NCI-H1436 treated with DMSO at 0.1 percent for 48 hours (cell line): ENCODE results near the gene VSIR.

Experiments used
- DNase-seq: peaks from one replicate; lab custom pipeline; 2025; lab: John Stamatoyannopoulos, UW

Gene VSIR

GRCh38 chr10:71806704-71807556 is 33.6 kb upstream of the VSIR start:
- no peak for DNase-seq

- DNase-seq = no peak
These were observed 32.7 kb upstream of the VSIR start for GRCh38 chr10:71805776-71806703.

- DNase-seq = no peak
These were observed 30.8 kb upstream of the VSIR start for GRCh38 chr10:71804077-71804476.

DNA sequence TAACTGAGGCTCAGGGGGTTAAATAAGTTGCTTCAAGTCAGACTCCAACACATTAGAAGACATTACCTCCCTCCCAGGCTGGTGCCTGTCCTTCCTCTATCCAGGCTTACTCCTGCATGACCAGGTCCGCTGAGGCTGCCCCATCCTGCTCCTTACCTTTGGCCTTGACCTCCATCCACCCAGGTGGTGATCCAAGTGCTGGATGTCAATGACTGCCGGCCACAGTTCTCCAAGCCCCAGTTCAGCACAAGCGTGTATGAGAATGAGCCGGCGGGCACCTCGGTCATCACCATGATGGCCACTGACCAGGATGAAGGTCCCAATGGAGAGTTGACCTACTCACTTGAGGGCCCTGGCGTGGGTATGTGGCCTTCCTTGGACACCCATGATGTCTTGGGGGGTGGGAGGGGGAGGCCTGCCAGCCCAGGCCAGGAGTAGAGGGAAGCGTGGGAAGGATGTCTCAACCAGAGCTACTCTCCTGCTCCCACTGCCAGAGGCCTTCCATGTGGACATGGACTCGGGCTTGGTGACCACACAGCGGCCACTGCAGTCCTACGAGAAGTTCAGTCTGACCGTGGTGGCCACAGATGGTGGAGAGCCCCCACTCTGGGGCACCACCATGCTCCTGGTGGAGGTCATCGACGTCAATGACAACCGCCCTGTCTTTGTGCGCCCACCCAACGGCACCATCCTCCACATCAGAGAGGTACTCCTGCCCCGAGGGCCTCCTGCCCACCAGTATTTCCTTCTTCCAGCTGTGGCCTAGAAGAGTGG is 29.6 kb upstream of the VSIR start:
- no peak for DNase-seq

DNA sequence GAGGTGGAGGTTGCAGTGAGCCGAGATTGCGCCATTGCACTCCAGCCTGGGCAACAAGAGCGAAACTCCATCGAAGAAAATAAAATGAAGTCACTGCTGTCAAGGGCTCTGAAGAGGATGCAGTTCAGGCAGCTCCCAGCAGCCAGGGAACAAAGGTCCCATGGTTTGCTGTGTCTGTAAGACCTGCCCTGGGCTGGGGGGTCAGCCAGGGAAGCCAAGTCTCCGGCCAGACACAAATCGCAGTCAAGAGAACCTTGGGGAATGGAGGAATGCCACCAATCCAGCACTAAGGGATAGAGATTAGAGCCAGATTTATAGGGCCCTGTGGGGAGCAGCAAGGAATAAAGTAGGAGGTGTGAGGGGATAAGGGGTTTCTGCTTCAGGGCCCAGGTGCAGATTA is 28.9 kb upstream of the VSIR start:
- DNase-seq = no peak

- no peak for DNase-seq
These were observed 28.0 kb upstream of the VSIR start for GRCh38 chr10:71801361-71801760.

DNA sequence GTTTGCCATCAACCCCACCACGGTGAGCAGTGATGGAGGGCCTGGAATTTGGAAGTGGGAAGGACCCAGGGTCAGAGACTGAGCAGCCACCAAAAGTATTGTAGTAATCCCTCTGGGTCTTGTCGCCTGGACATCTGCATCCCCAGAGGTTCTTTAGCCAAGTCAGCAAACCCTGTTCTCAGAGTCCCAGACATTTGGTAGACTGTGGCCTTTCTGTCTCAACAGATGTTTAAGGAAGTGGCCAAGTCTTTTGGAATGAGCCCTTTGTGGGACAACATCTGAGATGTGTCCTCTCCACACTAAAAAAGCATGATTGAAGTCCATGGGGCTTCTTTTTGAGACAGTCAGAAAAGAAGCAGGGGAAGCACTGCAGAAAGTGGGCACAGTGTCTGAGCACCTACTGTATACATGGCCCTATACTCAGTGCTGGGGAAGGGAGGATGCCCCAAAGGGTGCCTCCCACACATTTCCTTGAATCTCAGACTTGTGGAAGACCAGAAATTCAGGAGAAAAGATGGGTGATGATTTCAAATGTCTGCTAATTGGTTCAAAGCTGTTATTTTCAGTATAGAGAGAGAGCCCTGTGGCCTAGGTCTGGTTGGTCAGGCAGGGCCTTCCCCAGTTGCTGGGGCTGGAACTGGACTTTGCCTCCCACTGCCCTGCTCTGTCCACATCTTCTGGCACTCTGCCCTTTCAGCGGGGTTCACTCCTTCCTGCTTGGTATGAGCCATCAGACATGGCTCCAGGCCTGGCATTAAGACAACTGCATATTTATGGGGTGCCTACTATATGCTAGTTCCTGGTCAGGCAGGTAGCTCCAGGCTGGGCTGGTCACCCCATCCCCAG is 26.5 kb upstream of the VSIR start:
- DNase-seq = no peak

GRCh38 chr10:71799112-71799511 is 25.8 kb upstream of the VSIR start:
- DNase-seq = no peak

- DNase-seq = no peak
These were observed 24.9 kb upstream of the VSIR start for GRCh38 chr10:71798308-71798624.

DNA sequence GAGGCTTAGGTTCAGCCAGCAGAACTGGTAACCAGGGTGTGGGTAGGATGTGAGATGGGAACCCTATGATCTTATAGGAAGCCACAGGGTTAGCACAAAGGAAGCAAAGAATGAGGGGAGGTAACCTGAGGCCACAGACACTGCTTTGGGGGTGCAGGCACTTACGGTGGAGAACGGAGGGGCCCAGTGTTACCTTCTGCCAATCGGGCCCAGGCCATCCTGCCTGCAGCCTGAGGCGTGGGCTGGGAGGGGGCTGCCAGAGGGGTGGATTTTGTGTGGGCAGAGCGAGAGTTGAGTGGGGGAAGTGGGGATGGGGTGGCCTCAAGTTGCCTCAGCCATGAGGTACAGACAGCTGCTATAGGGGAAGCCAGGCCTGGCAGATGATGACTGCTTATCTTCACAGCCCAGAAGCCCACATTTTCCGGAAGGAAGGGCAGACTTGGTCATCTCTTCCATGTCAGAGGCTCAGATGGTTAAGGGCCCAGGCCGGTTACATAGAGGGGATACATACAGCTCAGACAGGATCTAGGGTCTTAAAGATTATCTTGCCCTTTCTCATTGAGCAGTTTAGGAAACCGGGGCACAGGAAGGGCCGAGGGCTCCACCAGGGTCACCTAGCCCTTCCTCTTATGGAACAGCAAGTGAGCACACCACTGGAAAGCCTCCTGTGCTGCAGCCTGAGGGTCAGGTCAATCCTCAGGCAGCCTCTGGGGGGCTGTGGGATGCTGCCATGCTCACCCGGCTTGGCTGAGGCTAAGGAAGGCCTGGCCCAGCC is 24.4 kb upstream of the VSIR start:
- no peak for DNase-seq

DNA sequence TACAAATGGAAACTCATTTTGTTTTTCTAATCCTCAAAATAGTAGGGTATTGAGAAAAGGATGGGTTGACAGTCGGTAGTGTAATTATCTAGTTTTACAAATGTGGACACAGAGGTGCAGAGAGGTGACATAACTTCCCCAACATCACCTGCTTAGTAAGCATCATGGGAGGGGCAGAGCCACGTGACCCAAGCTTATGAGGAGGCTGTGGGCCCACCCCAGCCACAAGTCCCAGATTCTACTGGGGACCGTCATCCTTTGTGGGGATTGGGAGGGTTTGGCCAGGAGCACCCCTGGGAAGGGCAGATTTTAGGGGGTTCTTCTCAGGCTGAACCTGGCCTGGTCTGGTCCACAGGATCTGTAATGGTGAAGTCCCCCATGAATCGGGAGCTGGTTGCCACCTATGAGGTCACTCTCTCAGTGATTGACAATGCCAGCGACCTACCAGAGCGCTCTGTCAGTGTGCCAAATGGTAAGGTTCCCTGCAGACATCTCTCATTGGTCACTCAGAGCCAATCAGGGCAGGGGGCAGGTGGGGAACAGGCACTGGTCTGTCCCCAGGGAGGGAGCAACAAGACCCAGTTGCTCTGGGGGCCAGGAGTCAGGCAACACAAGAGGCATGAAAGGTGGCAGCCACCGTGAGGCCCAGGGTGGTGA is 23.6 kb upstream of the VSIR start:
- no peak for DNase-seq

- DNase-seq = no peak
These were observed 21.9 kb upstream of the VSIR start for GRCh38 chr10:71795248-71795647.

- DNase-seq = no peak
These were observed 17.6 kb upstream of the VSIR start for GRCh38 chr10:71790749-71791440.

GRCh38 chr10:71789871-71790270 is 16.6 kb upstream of the VSIR start:
- no peak for DNase-seq

DNA sequence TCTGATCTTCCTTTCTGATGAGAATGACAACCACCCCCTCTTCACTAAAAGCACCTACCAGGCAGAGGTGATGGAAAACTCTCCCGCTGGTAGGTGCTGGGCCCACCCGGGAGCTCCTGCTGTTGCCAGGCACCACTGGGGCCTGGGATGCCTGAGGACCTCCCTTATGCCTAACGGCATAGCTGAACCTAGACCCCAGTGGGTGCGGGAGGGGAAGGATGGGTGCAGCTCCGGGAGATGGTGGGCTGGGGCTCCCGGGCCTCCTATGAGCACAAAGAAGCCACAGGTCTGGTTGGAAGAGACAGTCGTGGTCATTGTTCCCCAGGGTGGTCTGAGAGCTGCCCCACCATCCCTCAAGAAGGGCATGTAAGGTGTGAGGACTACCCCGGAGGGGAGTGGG is 15.6 kb upstream of the VSIR start:
- no peak for DNase-seq

GRCh38 chr10:71784679-71785272 is 11.5 kb upstream of the VSIR start:
- DNase-seq = no peak

DNA sequence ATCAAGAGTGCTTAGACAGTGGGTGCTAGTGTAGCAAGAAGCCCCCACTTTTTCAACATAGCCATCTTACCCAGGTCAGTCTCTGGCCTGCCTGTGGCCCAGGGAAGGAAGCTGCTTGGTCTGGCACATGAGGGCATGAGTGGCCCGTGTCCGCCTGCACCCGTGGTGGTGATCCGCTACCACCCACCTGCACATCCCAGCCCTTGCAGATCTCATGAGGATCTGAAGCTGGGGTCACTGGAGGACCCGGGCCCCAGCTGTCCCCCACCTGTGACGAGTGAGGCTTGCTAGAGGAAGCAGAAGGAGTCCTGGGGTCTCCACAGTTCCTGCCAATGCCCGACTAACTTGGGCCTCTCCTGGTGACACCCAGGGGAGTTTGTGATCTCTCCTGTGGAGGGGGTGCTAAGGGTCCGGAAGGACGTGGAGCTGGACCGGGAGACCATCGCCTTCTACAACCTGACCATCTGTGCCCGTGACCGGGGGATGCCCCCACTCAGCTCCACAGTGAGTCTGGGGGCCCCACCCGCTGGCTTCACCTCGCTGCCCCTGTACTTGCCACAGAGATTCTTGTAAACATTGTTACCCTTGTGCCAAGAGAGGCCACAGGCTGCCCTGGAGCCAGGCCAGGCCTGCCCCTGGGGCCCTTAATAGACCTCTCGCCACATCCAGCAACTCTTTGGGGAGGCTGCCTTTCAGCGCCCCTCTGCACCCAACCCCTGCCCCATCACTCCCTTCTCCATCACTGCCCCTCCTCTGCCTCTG is 10.8 kb upstream of the VSIR start:
- DNase-seq = no peak

GRCh38 chr10:71782917-71783490 is 9.7 kb upstream of the VSIR start:
- DNase-seq = no peak
